SK-N-SH (cell line): ENCODE measurements around the gene SPRN. TPM values are rescaled to one million over a fixed set of nuclear protein-coding genes. Genes with fewer than 3 reads are reported as not detected.

Experiments used
- CTCF ChIA-PET: fragments of 300-600, 350-600 bp; formaldehyde crosslinking; extraction: SDS; loops from one replicate; lab custom pipeline; 2021; lab: Yijun Ruan, JAX
- POLR2A ChIA-PET: fragments of 350-600 bp; sonication (Branson Sonifier 250); formaldehyde crosslinking; extraction: SDS; loops from one replicate; lab custom pipeline; 2020; ENCODE audit warnings: antibody characterized with exemption, inconsistent platforms; lab: Yijun Ruan, JAX
- DNase-seq: peaks from one replicate; pipeline ENCODE4 v3.0.0; 2012
- H2AFZ ChIP-seq: fragments of 200-600 bp; sonication (generic); 2 replicates; pipeline ENCODE4 v1.8.1; 2016; ENCODE audit warnings: antibody characterized with exemption, mild to moderate bottlenecking, low read depth
- H3F3A ChIP-seq: fragments of 200-600 bp; sonication (generic); replicated peaks from 2 replicates; pipeline ENCODE3; 2016; ENCODE audit warnings: antibody characterized with exemption, mild to moderate bottlenecking; ENCODE audit not compliant: insufficient read depth
- H3K27ac ChIP-seq, 2 experiments: fragments of 200-500 bp in 1 of 2; fragments of 200-600 bp in 1 of 2; sonication (Bioruptor generic) in 1 of 2; sonication (generic), shearing (Covaris generic) in 1 of 2; 2 replicates each; pipeline versions ENCODE4 v1.5.1 to v1.6.1; 2014 to 2016; ENCODE audit warnings: low read depth in 2 of 2, inconsistent platforms in 1 of 2, low read length in 1 of 2, mild to moderate bottlenecking in 1 of 2, mixed read lengths in 1 of 2
- H3K27me3 ChIP-seq: fragments of 200-600 bp; sonication (generic), shearing (Covaris generic); 2 replicates; pipeline ENCODE4 v1.6.1; 2016; ENCODE audit warnings: mixed run types; ENCODE audit not compliant: insufficient read depth
- H3K36me3 ChIP-seq, 2 experiments: fragments of 200-500 bp in 1 of 2; fragments of 200-600 bp in 1 of 2; sonication (Bioruptor generic) in 1 of 2; sonication (generic) in 1 of 2; replicated peaks in 1 of 2; 2 replicates each; pipeline versions ENCODE3 to v1.5.1; 2014 to 2016; ENCODE audit warnings: low read length in 1 of 2, mild to moderate bottlenecking in 1 of 2; ENCODE audit not compliant: insufficient read depth in 2 of 2, control insufficient read depth in 1 of 2
- H3K4me1 ChIP-seq, 2 experiments: fragments of 200-500 bp in 1 of 2; fragments of 200-600 bp in 1 of 2; sonication (Bioruptor generic) in 1 of 2; sonication (generic), shearing (Covaris generic) in 1 of 2; 2 replicates each; pipeline versions ENCODE4 v1.5.1 to v1.6.1; 2014 to 2016; ENCODE audit warnings: low read depth in 1 of 2, low read length in 1 of 2, mixed run types in 1 of 2; ENCODE audit not compliant: insufficient read depth in 2 of 2, control insufficient read depth in 1 of 2
- H3K4me2 ChIP-seq: fragments of 200-600 bp; sonication (generic), shearing (Covaris generic); 2 replicates; pipeline ENCODE4 v1.6.1; 2017; ENCODE audit warnings: mixed run types
- H3K4me3 ChIP-seq, 2 experiments: fragments of 200-500 bp in 1 of 2; fragments of 200-600 bp in 1 of 2; sonication (Bioruptor generic) in 1 of 2; sonication (generic), shearing (Covaris generic) in 1 of 2; 2 replicates each; pipeline versions ENCODE4 v1.5.1 to v1.8.1; 2014 to 2016; ENCODE audit warnings: low read depth in 2 of 2, inconsistent platforms in 1 of 2, low read length in 1 of 2, mild to moderate bottlenecking in 1 of 2, mixed read lengths in 1 of 2, moderate library complexity in 1 of 2
- H3K79me2 ChIP-seq: fragments of 200-600 bp; sonication (generic); 2 replicates; pipeline ENCODE4 v1.8.1; 2017; ENCODE audit warnings: mild to moderate bottlenecking; ENCODE audit not compliant: insufficient read depth
- H3K9ac ChIP-seq: fragments of 200-600 bp; sonication (generic); 2 replicates; pipeline ENCODE4 v1.6.1; 2017; ENCODE audit warnings: mixed run types
- H3K9me2 ChIP-seq: fragments of 200-600 bp; sonication (generic); 2 replicates; pipeline ENCODE4 v1.6.1; 2017; ENCODE audit warnings: mixed run types
- H3K9me3 ChIP-seq: fragments of 200-600 bp; sonication (generic); 2 replicates; pipeline ENCODE4 v1.6.1; 2017; ENCODE audit warnings: mixed run types, mild to moderate bottlenecking, moderate library complexity
- H4K20me1 ChIP-seq: fragments of 200-600 bp; sonication (generic); 2 replicates; pipeline ENCODE4 v1.6.1; 2017; ENCODE audit warnings: mild to moderate bottlenecking, mixed run types; ENCODE audit not compliant: insufficient read depth
- FOXJ3 ChIP-seq: sonication (generic); formaldehyde crosslinking; IDR thresholded peaks from 2 replicates; pipeline ENCODE4 v1.5.1; 2020; ENCODE audit warnings: mild to moderate bottlenecking, missing genetic modification reagents
- GABPA ChIP-seq: IDR thresholded peaks from 2 replicates; pipeline ENCODE4 v1.4.0; 2012; ENCODE audit warnings: low read depth, mild to moderate bottlenecking
- POLR2AphosphoS5 ChIP-seq: IDR thresholded peaks from 2 replicates; pipeline ENCODE4 v1.6.1; 2012; ENCODE audit warnings: low read depth, low read length
- SIN3A ChIP-seq: IDR thresholded peaks from 2 replicates; pipeline ENCODE4 v1.6.1; 2012; ENCODE audit warnings: low read depth, mild to moderate bottlenecking, low read length, moderate library complexity, borderline replicate concordance
- TAF1 ChIP-seq: IDR thresholded peaks from 2 replicates; pipeline ENCODE4 v1.6.1; 2012; ENCODE audit warnings: low read depth, mild to moderate bottlenecking, low read length, moderate library complexity, borderline replicate concordance
- WGBS: methylation state at CpG from one replicate; pipeline ENCODE4 v1.1.6; 2017; ENCODE audit warnings: low lambda C conversion rate; 5-methylcytosine and 5-hydroxymethylcytosine counted together
- polyA plus RNA-seq, 3 experiments: library from polyadenylated mRNA; depleted of rRNA; stranded (reverse); fragments of >200 nt; gene quantifications; 2 replicates each; pipeline ENCODE4 v1.2.3, GENCODE V29; 2012
- TF ChIP-seq, protein P1 (sequence below): IDR thresholded peaks from 2 replicates; pipeline ENCODE4 v1.4.0; 2012; ENCODE audit warnings: low read depth, borderline replicate concordance
- TF ChIP-seq, protein P2 (sequence below): fragments of 150-350 bp; IDR thresholded peaks from 2 replicates; pipeline ENCODE4 v1.6.1; 2016; ENCODE audit warnings: mild to moderate bottlenecking, low read depth, low read length

The SPRN gene
- polyA plus RNA-seq, 1 of the 3 experiments (the other 2 are of a cell fraction) = 1.2 TPM

DNA sequence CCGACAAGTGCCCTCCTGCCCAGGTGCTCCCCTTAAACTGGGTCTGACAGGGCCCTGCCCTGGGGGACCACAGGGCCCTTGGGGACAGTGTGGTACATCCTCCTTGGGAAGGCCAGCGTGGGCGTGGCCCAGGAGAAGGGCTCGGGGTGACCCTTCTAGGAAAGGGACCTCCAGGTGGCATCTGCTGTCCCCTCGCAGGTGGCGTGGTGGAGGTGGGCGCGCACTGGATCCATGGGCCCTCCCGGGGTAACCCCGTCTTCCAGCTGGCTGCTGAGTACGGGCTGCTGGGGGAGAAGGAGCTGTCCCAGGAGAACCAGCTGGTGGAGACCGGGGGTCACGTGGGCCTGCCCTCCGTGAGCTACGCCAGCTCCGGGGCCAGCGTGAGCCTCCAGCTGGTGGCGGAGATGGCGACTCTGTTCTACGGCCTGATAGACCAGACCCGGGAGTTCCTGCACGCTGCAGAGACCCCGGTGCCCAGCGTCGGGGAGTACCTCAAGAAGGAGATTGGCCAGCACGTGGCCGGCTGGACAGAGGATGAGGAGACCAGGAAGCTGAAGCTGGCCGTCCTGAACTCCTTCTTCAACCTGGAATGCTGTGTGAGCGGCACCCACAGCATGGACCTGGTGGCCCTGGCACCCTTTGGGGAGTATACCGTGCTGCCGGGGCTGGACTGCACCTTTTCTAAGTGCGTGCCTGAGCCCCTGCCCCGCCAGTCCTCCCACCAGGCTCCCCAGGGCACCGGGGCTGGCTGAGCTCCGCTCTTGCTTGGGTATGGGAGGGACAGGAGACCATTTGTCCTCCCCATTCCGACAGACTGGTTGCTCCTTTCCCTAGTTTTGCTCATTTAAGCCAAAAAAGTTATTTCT, 44.4 kb downstream of the SPRN start (continued):
- TF ChIP-seq FOXJ3 (CRISPR knock-in tag) (no peak), SIN3A (no peak)

DNA sequence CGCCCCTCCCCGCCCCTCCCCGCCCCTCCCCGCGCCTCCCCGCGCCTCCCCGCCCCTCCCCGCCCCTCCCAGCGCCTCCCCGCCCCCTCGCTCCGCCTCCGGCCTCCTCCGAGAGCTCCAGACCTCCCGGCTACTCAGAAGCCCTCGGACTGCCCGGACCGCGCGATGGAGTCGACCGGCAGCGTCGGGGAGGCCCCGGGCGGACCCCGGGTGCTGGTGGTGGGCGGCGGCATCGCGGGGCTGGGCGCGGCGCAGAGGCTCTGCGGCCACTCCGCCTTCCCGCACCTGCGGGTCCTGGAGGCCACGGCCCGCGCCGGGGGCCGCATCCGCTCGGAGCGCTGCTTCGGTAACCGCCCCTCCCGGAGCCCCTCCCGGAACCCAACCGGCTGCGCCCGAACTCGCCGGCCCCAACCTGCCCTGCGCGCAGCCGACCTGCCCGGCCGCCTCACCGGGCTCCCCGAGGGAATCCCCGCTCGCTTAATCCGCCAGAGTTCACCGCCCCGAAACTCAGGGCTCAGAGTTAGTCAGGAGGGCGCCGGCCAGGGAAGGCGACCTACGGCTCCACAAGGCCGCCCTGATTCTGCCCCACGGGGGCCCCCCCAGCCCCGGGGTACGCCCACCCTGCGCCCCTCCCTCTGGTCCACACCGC, 45.1 kb downstream of the SPRN start, which contains the start of gene PAOX:
Gene PAOX, plus strand, starts transcription at position 111 of the 649 bp plus-strand sequence. Its CDS starts 55 bp downstream, at position 166.
- ChIA-PET CTCF (interaction anchor here (1.1 to 2.3 kb wide), 3 partner anchors 18 to 50 kb away, joined by 4 to 13 read pairs (median 7); no protein-coding TSS in a partner anchor), POLR2A (interaction anchor here (0.6 to 1.1 kb wide), 2 partner anchors 13 to 31 kb away, joined by 3 read pairs; no protein-coding TSS in a partner anchor)
- Histone ChIP-seq H3K36me3 (no peaks in the 10 kb centered on the region), H3K79me2 (no peaks in the 10 kb centered on the region), H4K20me1 (no peaks in the 10 kb centered on the region), H3K9ac (peak within 1 kb of the TSS; percentile 64), H3K4me3 (peak within 1 kb of the TSS; percentile 74 to 76), H3K4me1 (peaks cover 0 to 15% of the 10 kb centered on the region in 2 experiments; a peak in 1 of 4 replicates), H2AFZ (peak within 1 kb of the TSS; percentile 92), H3F3A (no peaks in the 10 kb centered on the region), H3K27me3 (no peaks in the 10 kb centered on the region), H3K9me2 (no peaks in the 10 kb centered on the region), H3K4me2 (peak within 1 kb of the TSS; percentile 97), H3K9me3 (no peaks in the 10 kb centered on the region), H3K27ac (peak within 1 kb of the TSS in 1 of 2 experiments; percentile 67; a peak in 1 of 4 replicates)
- TF ChIP-seq, protein P1, sequence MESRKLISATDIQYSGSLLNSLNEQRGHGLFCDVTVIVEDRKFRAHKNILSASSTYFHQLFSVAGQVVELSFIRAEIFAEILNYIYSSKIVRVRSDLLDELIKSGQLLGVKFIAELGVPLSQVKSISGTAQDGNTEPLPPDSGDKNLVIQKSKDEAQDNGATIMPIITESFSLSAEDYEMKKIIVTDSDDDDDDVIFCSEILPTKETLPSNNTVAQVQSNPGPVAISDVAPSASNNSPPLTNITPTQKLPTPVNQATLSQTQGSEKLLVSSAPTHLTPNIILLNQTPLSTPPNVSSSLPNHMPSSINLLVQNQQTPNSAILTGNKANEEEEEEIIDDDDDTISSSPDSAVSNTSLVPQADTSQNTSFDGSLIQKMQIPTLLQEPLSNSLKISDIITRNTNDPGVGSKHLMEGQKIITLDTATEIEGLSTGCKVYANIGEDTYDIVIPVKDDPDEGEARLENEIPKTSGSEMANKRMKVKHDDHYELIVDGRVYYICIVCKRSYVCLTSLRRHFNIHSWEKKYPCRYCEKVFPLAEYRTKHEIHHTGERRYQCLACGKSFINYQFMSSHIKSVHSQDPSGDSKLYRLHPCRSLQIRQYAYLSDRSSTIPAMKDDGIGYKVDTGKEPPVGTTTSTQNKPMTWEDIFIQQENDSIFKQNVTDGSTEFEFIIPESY = no peak
- TF ChIP-seq, protein P2, sequence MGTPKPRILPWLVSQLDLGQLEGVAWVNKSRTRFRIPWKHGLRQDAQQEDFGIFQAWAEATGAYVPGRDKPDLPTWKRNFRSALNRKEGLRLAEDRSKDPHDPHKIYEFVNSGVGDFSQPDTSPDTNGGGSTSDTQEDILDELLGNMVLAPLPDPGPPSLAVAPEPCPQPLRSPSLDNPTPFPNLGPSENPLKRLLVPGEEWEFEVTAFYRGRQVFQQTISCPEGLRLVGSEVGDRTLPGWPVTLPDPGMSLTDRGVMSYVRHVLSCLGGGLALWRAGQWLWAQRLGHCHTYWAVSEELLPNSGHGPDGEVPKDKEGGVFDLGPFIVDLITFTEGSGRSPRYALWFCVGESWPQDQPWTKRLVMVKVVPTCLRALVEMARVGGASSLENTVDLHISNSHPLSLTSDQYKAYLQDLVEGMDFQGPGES = no peak
- TF ChIP-seq GABPA (no peak), POLR2AphosphoS5 (0 out of 2 replicates have a peak, but pooled peaks have one; percentile 37), TAF1 (peak; percentile 52)
- 20% methylated on average over 36 of the region's 78 CpGs for WGBS
- DNase-seq = peak; percentile 93
